HCT116 (cell line): ENCODE measurements around the gene AGK.

Experiments used
- EZH2 ChIP-seq: fragments of 200-600 bp; sonication (generic); IDR thresholded peaks from 2 replicates; pipeline ENCODE4 v1.6.1; 2017; ENCODE audit warnings: antibody characterized with exemption, mixed run types
- POLR2A ChIP-seq: IDR thresholded peaks from 2 replicates; pipeline ENCODE4 v1.7.0; 2011; ENCODE audit warnings: borderline replicate concordance; ENCODE audit not compliant: insufficient read depth, insufficient read length; ENCODE audit errors: extremely low read depth
- TF ChIP-seq, protein P1 (sequence below): IDR thresholded peaks from 2 replicates; pipeline ENCODE4 v1.6.1; 2012
- TF ChIP-seq, protein P2 (sequence below), 3 experiments: fragments of 200-600 bp in 1 of 3; sonication (generic) in 1 of 3; IDR thresholded peaks in 2 of 3; conservative IDR thresholded peaks in 1 of 3; 2 replicates each; pipeline ENCODE4 v1.5.1; 2012 to 2017; ENCODE audit warnings: low read depth in 2 of 3, low read length in 2 of 3, antibody characterized with exemption in 1 of 3, borderline replicate concordance in 1 of 3, control low read depth in 1 of 3, mild to moderate bottlenecking in 1 of 3, mixed read lengths in 1 of 3, mixed run types in 1 of 3, moderate library complexity in 1 of 3; ENCODE audit not compliant: insufficient read depth in 1 of 3

DNA sequence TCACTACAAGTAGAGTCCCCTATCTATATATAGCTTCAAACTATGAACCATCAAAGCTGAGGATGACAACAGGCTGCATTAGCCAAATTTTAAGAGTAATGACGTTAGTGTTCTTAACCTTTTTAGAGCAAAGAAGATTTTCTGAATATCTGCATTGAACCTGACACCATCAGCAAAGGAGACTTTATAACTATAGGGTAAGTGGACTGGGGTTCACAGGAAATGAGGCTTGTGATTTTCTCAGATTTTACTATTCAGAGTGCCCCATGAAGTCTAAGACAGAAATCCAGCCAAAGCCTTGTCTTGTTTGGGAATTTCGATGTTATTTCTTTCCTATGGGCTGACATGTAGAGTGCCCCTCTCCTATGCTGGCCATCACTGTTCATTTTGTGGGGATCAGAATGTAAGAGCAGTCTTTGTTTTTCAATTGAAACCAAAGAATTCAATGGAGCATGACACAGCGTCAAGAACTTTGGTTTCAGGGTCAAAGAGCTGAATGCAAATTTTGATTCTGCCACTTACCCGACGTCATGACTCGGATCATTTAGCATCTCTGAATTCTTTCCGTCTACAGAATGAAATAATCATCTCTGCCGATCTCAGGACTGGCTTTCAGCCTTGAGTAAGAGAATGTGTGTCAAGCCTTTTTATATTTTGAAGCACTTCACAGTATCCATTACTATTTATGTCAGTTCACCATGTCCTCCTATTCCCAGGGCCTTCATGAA lies 98.1 kb downstream of the AGK start:
- no peak for TF ChIP-seq EZH2
- TF ChIP-seq, protein P1, sequence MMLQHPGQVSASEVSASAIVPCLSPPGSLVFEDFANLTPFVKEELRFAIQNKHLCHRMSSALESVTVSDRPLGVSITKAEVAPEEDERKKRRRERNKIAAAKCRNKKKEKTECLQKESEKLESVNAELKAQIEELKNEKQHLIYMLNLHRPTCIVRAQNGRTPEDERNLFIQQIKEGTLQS = no peak
- TF ChIP-seq, protein P2, sequence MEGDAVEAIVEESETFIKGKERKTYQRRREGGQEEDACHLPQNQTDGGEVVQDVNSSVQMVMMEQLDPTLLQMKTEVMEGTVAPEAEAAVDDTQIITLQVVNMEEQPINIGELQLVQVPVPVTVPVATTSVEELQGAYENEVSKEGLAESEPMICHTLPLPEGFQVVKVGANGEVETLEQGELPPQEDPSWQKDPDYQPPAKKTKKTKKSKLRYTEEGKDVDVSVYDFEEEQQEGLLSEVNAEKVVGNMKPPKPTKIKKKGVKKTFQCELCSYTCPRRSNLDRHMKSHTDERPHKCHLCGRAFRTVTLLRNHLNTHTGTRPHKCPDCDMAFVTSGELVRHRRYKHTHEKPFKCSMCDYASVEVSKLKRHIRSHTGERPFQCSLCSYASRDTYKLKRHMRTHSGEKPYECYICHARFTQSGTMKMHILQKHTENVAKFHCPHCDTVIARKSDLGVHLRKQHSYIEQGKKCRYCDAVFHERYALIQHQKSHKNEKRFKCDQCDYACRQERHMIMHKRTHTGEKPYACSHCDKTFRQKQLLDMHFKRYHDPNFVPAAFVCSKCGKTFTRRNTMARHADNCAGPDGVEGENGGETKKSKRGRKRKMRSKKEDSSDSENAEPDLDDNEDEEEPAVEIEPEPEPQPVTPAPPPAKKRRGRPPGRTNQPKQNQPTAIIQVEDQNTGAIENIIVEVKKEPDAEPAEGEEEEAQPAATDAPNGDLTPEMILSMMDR (IDR thresholded peaks at IDR 0.05 in 2 of 3, conservative IDR thresholded peaks at IDR 0.05 in 1 of 3; ENCODE audit: borderline replicate concordance in 1 of 3, insufficient read depth in 1 of 3, low read depth in 2 of 3, low read length in 2 of 3) = no peak
- no peak for TF ChIP-seq POLR2A
